CD14-positive monocyte (primary cell): Measurements from ENCODE around the gene GPD1. TPM values are rescaled to one million over a fixed set of nuclear protein-coding genes. Genes with fewer than 3 reads are reported as not detected.

Experiments used
- DNase-seq, 3 donors: peaks; one replicate each; pipeline ENCODE4 v3.0.0-alpha.2; 2011 to 2022
- H2AFZ ChIP-seq: 2 replicates; pipeline ENCODE4 v1.6.0; 2012; ENCODE audit warnings: mild to moderate bottlenecking, low read depth, low read length, inconsistent platforms; ENCODE audit not compliant: insufficient read depth, poor library complexity, severe bottlenecking
- H3K27ac ChIP-seq, 2 donors: 1 replicate in 1 of 2; 2 replicates in 1 of 2; pipeline ENCODE4 v1.5.1; 2012 to 2013; ENCODE audit warnings: low read length in 2 of 2, control low read depth in 1 of 2, inconsistent platforms in 1 of 2, low read depth in 1 of 2, mild to moderate bottlenecking in 1 of 2
- H3K27me3 ChIP-seq, 2 donors: one replicate each; pipeline versions ENCODE4 v1.6.0 to v1.6.1; 2011 to 2013; ENCODE audit warnings: low read length in 2 of 2; ENCODE audit not compliant: control insufficient read depth in 2 of 2, insufficient read depth in 2 of 2
- H3K36me3 ChIP-seq, 2 donors: replicated peaks in 1 of 2; 1 replicate in 1 of 2; 2 replicates in 1 of 2; pipeline versions ENCODE4 v1.5.1 to v1.6.1; 2012 to 2013; ENCODE audit warnings: low read length in 2 of 2, control low read depth in 1 of 2, inconsistent platforms in 1 of 2, mild to moderate bottlenecking in 1 of 2; ENCODE audit not compliant: insufficient read depth in 2 of 2, control insufficient read depth in 1 of 2
- H3K4me1 ChIP-seq, 2 donors: 1 replicate in 1 of 2; 2 replicates in 1 of 2; pipeline versions ENCODE4 v1.5.1 to v1.6.1; 2012 to 2013; ENCODE audit warnings: low read length in 2 of 2, control low read depth in 1 of 2, inconsistent platforms in 1 of 2, mild to moderate bottlenecking in 1 of 2, moderate library complexity in 1 of 2; ENCODE audit not compliant: insufficient read depth in 2 of 2, control insufficient read depth in 1 of 2
- H3K4me2 ChIP-seq: replicated peaks from 2 replicates; pipeline ENCODE3; 2012; ENCODE audit warnings: low read length, moderate library complexity, mild to moderate bottlenecking; ENCODE audit not compliant: poor library complexity, severe bottlenecking; ENCODE audit errors: extremely low read depth
- H3K4me3 ChIP-seq, 3 experiments: fragments of 200-600 bp in 1 of 3; sonication (generic) in 1 of 3; replicated peaks in 1 of 3; 1 replicate in 2 of 3; 2 replicates in 1 of 3; pipeline ENCODE4 v1.5.1; 2011 to 2013; ENCODE audit warnings: low read length in 3 of 3, mild to moderate bottlenecking in 3 of 3, control low read depth in 2 of 3, low read depth in 2 of 3, inconsistent platforms in 1 of 3, moderate library complexity in 1 of 3
- H3K79me2 ChIP-seq: 2 replicates; pipeline ENCODE4 v1.6.0; 2012; ENCODE audit warnings: mild to moderate bottlenecking, control low read depth, inconsistent platforms, low read length, moderate library complexity; ENCODE audit not compliant: insufficient read depth
- H3K9ac ChIP-seq: 2 replicates; pipeline ENCODE4 v1.6.0; 2017; ENCODE audit warnings: low read length, mild to moderate bottlenecking; ENCODE audit not compliant: insufficient read depth, poor library complexity, severe bottlenecking
- H3K9me3 ChIP-seq, 2 donors: replicated peaks in 1 of 2; 1 replicate in 1 of 2; 2 replicates in 1 of 2; pipeline versions ENCODE4 v1.5.1 to v1.6.1; 2012 to 2013; ENCODE audit warnings: low read length in 2 of 2, control low read depth in 1 of 2; ENCODE audit not compliant: control insufficient read depth in 1 of 2, insufficient read depth in 1 of 2
- H4K20me1 ChIP-seq: 2 replicates; pipeline ENCODE4 v1.6.0; 2012; ENCODE audit warnings: mild to moderate bottlenecking, low read length, control low read depth, moderate library complexity; ENCODE audit not compliant: insufficient read depth
- H3K27ac Mint-ChIP-seq, 7 donors: one replicate each; pipeline ENCODE4 v1.8.0; 2020; ENCODE audit warnings: mild to moderate bottlenecking in 7 of 7, mixed read lengths in 7 of 7, moderate library complexity in 6 of 7, inconsistent platforms in 2 of 7
- H3K27me3 Mint-ChIP-seq, 3 donors: one replicate each; pipeline ENCODE4 v1.8.0; 2021 to 2022; ENCODE audit warnings: low read depth in 3 of 3, mild to moderate bottlenecking in 3 of 3, mixed read lengths in 3 of 3, moderate library complexity in 3 of 3, inconsistent platforms in 1 of 3
- H3K36me3 Mint-ChIP-seq, 2 donors: one replicate each; pipeline ENCODE4 v1.8.0; 2020; ENCODE audit warnings: mixed read lengths in 2 of 2, inconsistent platforms in 1 of 2, mild to moderate bottlenecking in 1 of 2
- H3K4me1 Mint-ChIP-seq: one replicate; pipeline ENCODE4 v1.8.0; 2020; ENCODE audit warnings: mild to moderate bottlenecking, mixed read lengths
- H3K4me3 Mint-ChIP-seq, 2 donors: one replicate each; pipeline ENCODE4 v1.8.0; 2020; ENCODE audit warnings: mild to moderate bottlenecking in 2 of 2, mixed read lengths in 2 of 2, moderate library complexity in 1 of 2
- H3K9me3 Mint-ChIP-seq, 7 donors: one replicate each; pipeline ENCODE4 v1.8.0; 2020 to 2022; ENCODE audit warnings: mixed read lengths in 7 of 7, mild to moderate bottlenecking in 6 of 7, moderate library complexity in 6 of 7, inconsistent platforms in 2 of 7
- WGBS: methylation state at CpG from one replicate; pipeline ENCODE4 v1.1.5; 2013; ENCODE audit warnings: missing lambda C conversion rate; ENCODE audit not compliant: insufficient coverage; 5-methylcytosine and 5-hydroxymethylcytosine counted together
- intact Hi-C, 2 donors: fragments of 100-400 bp; cut with micrococcal nuclease; formaldehyde crosslinking; loops; one replicate each; pipeline versions ENCODE4 v1.15.0 to v1.15.1; 2023
- polyA plus RNA-seq, 3 donors: library from polyadenylated mRNA; depleted of rRNA in 1 of 3; unstranded in 2 of 3; stranded (reverse) in 1 of 3; fragments of 300-500 nt in 2 of 3; fragments of >200 nt in 1 of 3; fragmentation: Illumina TruSeq in 2 of 3; gene quantifications; 1 replicate in 2 of 3; 2 replicates in 1 of 3; pipeline ENCODE4 v1.2.3, GENCODE V29; 2012 to 2021
- TF ChIP-seq, protein P1 (sequence below): fragments of 200-600 bp; IDR thresholded peaks from one replicate; pipeline ENCODE4 v1.8.0; 2022; ENCODE audit warnings: antibody characterized with exemption, mild to moderate bottlenecking

The GPD1 gene
- polyA plus RNA-seq, 3 donors = 0.08 TPM; not detected in 2

DNA sequence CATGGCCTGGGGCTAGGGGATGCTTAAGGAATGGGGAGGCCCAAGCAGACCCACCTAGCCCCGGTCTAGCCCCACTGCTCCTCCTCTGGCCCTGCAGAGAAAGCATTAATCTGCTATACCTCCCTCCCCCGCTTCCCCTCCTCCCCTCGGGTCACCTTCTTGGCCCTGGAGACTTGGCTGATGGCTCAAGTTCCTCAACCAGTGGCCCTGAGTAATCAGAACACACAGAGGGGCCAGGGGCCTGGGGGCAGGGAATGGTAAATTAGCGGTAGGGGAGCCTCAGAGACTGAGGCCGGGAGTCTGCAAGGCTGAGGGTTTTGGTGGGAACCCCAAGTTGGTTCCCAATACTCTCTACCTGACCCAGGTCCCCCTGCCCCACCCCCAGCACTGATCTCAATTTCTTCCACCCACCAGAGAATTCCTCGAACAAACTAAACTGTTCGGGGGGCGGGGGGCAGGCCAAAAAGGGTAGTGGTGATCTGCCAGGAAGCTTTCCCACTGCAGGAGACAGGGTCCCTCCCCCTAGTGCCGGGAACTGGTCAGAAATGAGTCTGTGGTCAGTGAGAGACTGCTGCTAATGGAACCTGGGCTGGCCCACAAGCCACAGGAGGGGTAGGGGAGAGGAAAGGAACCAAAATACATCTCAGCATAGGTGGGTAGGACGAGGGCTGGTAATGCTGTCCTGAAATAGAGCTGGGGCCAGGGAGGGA is 31.5 kb upstream of the GPD1 start:
- intact Hi-C loops = no loop called here
- Histone ChIP-seq H3K4me1 (peaks cover 0 to 7% of the 10 kb centered on the region in 2 donors), H4K20me1 (no peaks in the 10 kb centered on the region), H3K4me2 (no peak overlapping the region), H3K9me3 (no peaks in the 10 kb centered on the region), H2AFZ (no peak overlapping the region), H3K79me2 (no peaks in the 10 kb centered on the region), H3K9ac (no peak overlapping the region), H3K4me3 (no peak overlapping the region), H3K36me3 (no peaks in the 10 kb centered on the region), H3K27me3 (peaks cover 0 to 4% of the 10 kb centered on the region in 2 donors), H3K27ac (no peak overlapping the region)
- WGBS = 71% methylated on average over 1 of the region's 10 CpGs
- DNase-seq = no peak
- H3K36me3 Mint-ChIP-seq = no peaks in the 10 kb centered on the region
- TF ChIP-seq, protein P1, sequence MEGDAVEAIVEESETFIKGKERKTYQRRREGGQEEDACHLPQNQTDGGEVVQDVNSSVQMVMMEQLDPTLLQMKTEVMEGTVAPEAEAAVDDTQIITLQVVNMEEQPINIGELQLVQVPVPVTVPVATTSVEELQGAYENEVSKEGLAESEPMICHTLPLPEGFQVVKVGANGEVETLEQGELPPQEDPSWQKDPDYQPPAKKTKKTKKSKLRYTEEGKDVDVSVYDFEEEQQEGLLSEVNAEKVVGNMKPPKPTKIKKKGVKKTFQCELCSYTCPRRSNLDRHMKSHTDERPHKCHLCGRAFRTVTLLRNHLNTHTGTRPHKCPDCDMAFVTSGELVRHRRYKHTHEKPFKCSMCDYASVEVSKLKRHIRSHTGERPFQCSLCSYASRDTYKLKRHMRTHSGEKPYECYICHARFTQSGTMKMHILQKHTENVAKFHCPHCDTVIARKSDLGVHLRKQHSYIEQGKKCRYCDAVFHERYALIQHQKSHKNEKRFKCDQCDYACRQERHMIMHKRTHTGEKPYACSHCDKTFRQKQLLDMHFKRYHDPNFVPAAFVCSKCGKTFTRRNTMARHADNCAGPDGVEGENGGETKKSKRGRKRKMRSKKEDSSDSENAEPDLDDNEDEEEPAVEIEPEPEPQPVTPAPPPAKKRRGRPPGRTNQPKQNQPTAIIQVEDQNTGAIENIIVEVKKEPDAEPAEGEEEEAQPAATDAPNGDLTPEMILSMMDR = no peak
- peaks cover 11% of the 10 kb centered on the region for H3K4me1 Mint-ChIP-seq
- H3K9me3 Mint-ChIP-seq = peaks cover 0 to 2% (median 0%) of the 10 kb centered on the region in 7 donors
- peaks cover 5 to 18% (median 14%) of the 10 kb centered on the region in 3 donors for H3K27me3 Mint-ChIP-seq
- no peak overlapping the region for H3K4me3 Mint-ChIP-seq
- peak overlapping the region in 1 of 7 donors; percentile 23 for H3K27ac Mint-ChIP-seq

DNA sequence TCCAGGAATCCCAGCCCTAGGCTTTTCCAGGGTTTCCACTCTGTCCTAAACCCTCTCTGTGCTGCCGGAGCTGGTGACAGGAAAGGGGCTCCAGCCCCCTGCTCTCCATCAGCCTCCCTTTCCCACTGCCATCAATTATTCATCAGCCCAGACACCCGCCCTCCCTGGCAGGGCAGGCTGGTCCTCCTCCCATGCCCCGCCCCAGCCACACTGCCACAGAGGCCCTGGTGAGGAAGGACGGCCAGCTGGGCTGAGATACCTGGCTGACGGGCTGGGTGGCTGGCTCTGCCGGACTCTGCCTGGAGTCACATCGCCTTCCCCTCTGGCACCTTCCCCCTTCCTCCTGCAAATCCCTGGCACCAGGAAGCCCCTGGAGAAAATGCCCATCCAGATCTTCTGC is 30.6 kb upstream of the GPD1 start:
- Mint-ChIP-seq H3K9me3 (peaks cover 0 to 2% (median 0%) of the 10 kb centered on the region in 7 donors), H3K36me3 (no peaks in the 10 kb centered on the region), H3K4me1 (peaks cover 11% of the 10 kb centered on the region), H3K27ac (no peak overlapping the region), H3K27me3 (peaks cover 5 to 19% (median 14%) of the 10 kb centered on the region in 3 donors), H3K4me3 (no peak overlapping the region)
- Histone ChIP-seq H3K36me3 (no peaks in the 10 kb centered on the region), H3K79me2 (no peaks in the 10 kb centered on the region), H4K20me1 (no peaks in the 10 kb centered on the region), H3K4me1 (peaks cover 0 to 7% of the 10 kb centered on the region in 2 donors), H3K27me3 (peaks cover 0 to 4% of the 10 kb centered on the region in 2 donors), H3K4me3 (no peak overlapping the region), H3K4me2 (no peak overlapping the region), H3K9me3 (no peaks in the 10 kb centered on the region), H3K27ac (no peak overlapping the region), H2AFZ (no peak overlapping the region), H3K9ac (no peak overlapping the region)
- DNase-seq = no peak
- WGBS = 33% methylated on average over 1 of the region's 7 CpGs
- intact Hi-C loops = no loop called here
- TF ChIP-seq, protein P1 = no peak
